Right atrium auricular region (tissue), 2 donors: ENCODE data around the gene MYOCD. TPM values are rescaled to one million over a fixed set of nuclear protein-coding genes. Genes with fewer than 3 reads are reported as not detected.

Source experiments
- DNase-seq: peaks from one replicate; pipeline ENCODE4 v3.0.0-alpha.2; 2019; ENCODE audit warnings: low spot score
- H3K27ac ChIP-seq, 2 donors: fragments of 200-600 bp; sonication (generic); 1 replicate in 1 of 2; 2 replicates in 1 of 2; pipeline ENCODE4 v1.5.1; 2016 to 2019
- H3K27me3 ChIP-seq, 2 donors: fragments of 200-600 bp; sonication (generic); one replicate each; pipeline versions ENCODE4 v1.5.1 to v1.6.0; 2017 to 2019
- H3K36me3 ChIP-seq: fragments of 200-600 bp; sonication (generic); one replicate; pipeline ENCODE4 v1.5.1; 2016
- H3K4me1 ChIP-seq, 2 donors: fragments of 200-600 bp; sonication (generic); one replicate each; pipeline versions ENCODE4 v1.5.1 to v1.6.0; 2017 to 2019
- H3K4me3 ChIP-seq, 2 donors: fragments of 200-600 bp; sonication (generic); 1 replicate in 1 of 2; 2 replicates in 1 of 2; pipeline ENCODE4 v1.5.1; 2017 to 2019; ENCODE audit warnings: mild to moderate bottlenecking in 1 of 2, moderate library complexity in 1 of 2
- H3K9me3 ChIP-seq, 2 donors: fragments of 200-600 bp; sonication (generic); one replicate each; pipeline ENCODE4 v1.5.1; 2019
- CTCF ChIP-seq, 2 donors: fragments of 200-600 bp; sonication (generic); IDR thresholded peaks; one replicate each; pipeline ENCODE4 v1.5.1; 2019; ENCODE audit warnings: antibody characterized with exemption in 2 of 2
- total RNA-seq, 2 donors: library from RNA; depleted of rRNA; stranded (reverse); fragments of >200 nt; gene quantifications; one replicate each; pipeline ENCODE4 v1.1.0, GENCODE V29; 2016

The MYOCD gene
- total RNA-seq, 2 donors from 2014 or later = 50.6 to 65.1 TPM

GRCh38 chr17:12637015-12637414 is 28.7 kb upstream of the MYOCD start:
- no peak overlapping the region for H3K27ac ChIP-seq
- no peak for TF ChIP-seq CTCF (IDR thresholded peaks at IDR 0.05)
- no peaks in the 10 kb centered on the region for H3K27me3 ChIP-seq
- H3K36me3 ChIP-seq = no peaks in the 10 kb centered on the region
- no peaks in the 10 kb centered on the region for H3K9me3 ChIP-seq
- no peak overlapping the region for H3K4me3 ChIP-seq
- no peak for DNase-seq
- peaks cover 0 to 5% of the 10 kb centered on the region in 2 donors for H3K4me1 ChIP-seq

GRCh38 chr17:12637745-12638651 is 27.7 kb upstream of the MYOCD start:
- Histone ChIP-seq H3K4me3 (no peak overlapping the region), H3K4me1 (peaks cover 0 to 5% of the 10 kb centered on the region in 2 donors), H3K9me3 (no peaks in the 10 kb centered on the region), H3K36me3 (no peaks in the 10 kb centered on the region), H3K27me3 (no peaks in the 10 kb centered on the region), H3K27ac (no peak overlapping the region)
- no peak for DNase-seq
- no peak for TF ChIP-seq CTCF (IDR thresholded peaks at IDR 0.05)

GRCh38 chr17:12640364-12640763 is 25.3 kb upstream of the MYOCD start:
- no peak for TF ChIP-seq CTCF (IDR thresholded peaks at IDR 0.05)
- no peak for DNase-seq
- Histone ChIP-seq H3K27me3 (no peaks in the 10 kb centered on the region), H3K4me3 (no peak overlapping the region), H3K36me3 (no peaks in the 10 kb centered on the region), H3K4me1 (peaks cover 0 to 5% of the 10 kb centered on the region in 2 donors), H3K9me3 (no peaks in the 10 kb centered on the region), H3K27ac (no peak overlapping the region)

GRCh38 chr17:12641084-12641483 is 24.6 kb upstream of the MYOCD start:
- Histone ChIP-seq H3K27me3 (no peaks in the 10 kb centered on the region), H3K4me3 (no peak overlapping the region), H3K4me1 (peaks cover 0 to 5% of the 10 kb centered on the region in 2 donors), H3K9me3 (no peaks in the 10 kb centered on the region), H3K27ac (no peak overlapping the region), H3K36me3 (no peaks in the 10 kb centered on the region)
- TF ChIP-seq CTCF (IDR thresholded peaks at IDR 0.05) = no peak
- no peak for DNase-seq

- DNase-seq = no peak
- Histone ChIP-seq H3K27ac (no peak overlapping the region), H3K9me3 (no peaks in the 10 kb centered on the region), H3K36me3 (no peaks in the 10 kb centered on the region), H3K27me3 (no peaks in the 10 kb centered on the region), H3K4me1 (peaks cover 0 to 5% of the 10 kb centered on the region in 2 donors), H3K4me3 (no peak overlapping the region)
- TF ChIP-seq CTCF (IDR thresholded peaks at IDR 0.05) = no peak
These were observed 23.7 kb upstream of the MYOCD start for GRCh38 chr17:12642034-12642433.
